Activated CD4-positive, alpha-beta memory T cell treated with anti-CD3 and anti-CD28 coated beads, Interleukin-2, amount 10 ng/mL, durations not matched to agents 7 days and 5 days (primary cell): Measurements from ENCODE around the gene UBA3. TPM values are rescaled to one million over a fixed set of nuclear protein-coding genes. Genes with fewer than 3 reads are reported as not detected.

ENCODE experiments used
- CTCF ChIA-PET: fragments of 350-600 bp; sonication (Branson Sonifier 250); formaldehyde crosslinking; loops from one replicate; lab custom pipeline; 2021; ENCODE audit warnings: antibody characterized with exemption, inconsistent platforms; lab: Charles Lee
- POLR2A ChIA-PET: fragments of 350-600 bp; sonication (Branson Sonifier 250); formaldehyde crosslinking; loops from one replicate; lab custom pipeline; 2021; ENCODE audit warnings: antibody characterized with exemption; lab: Charles Lee
- DNase-seq: peaks from one replicate; pipeline ENCODE4 v3.0.0-alpha.2; 2020
- H3K27ac Mint-ChIP-seq: one replicate; pipeline ENCODE4 v1.8.0; 2021; ENCODE audit warnings: mild to moderate bottlenecking, mixed read lengths
- H3K27me3 Mint-ChIP-seq: one replicate; pipeline ENCODE4 v1.8.0; 2021; ENCODE audit warnings: mixed read lengths
- H3K36me3 Mint-ChIP-seq: one replicate; pipeline ENCODE4 v1.8.0; 2021; ENCODE audit warnings: low read depth, mixed read lengths
- H3K4me1 Mint-ChIP-seq: one replicate; pipeline ENCODE4 v1.8.0; 2021; ENCODE audit warnings: mixed read lengths
- H3K4me3 Mint-ChIP-seq: one replicate; pipeline ENCODE4 v1.8.0; 2021; ENCODE audit warnings: mild to moderate bottlenecking, mixed read lengths
- H3K9me3 Mint-ChIP-seq: one replicate; pipeline ENCODE4 v1.8.0; 2021; ENCODE audit warnings: mixed read lengths
- total RNA-seq, 2 experiments: library from RNA; stranded (reverse); gene quantifications; one replicate each; pipeline ENCODE4 v1.2.3, GENCODE V29; 2021

The UBA3 gene
- total RNA-seq, 2 experiments from 2014 or later, result 93.1 to 96.9 TPM

DNA sequence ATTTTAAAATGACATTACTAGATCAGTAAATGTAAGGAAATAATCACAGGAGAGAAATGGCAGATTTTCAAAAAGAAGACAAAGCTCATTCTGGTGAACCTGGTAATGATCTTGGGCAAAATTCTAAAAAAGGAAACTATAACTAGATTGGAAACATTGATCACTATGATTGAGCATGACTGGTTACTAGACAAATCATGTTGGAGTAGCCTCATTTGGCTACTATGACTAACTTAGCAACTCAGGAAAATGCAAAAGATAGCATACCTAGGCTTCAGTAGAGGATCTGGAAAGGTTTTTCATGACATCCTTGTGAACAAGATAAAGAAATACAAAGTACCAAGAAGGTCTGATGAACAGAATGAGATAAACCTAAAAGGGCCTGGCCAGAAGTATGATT, 20.5 kb downstream of the UBA3 start:
- Mint-ChIP-seq H3K9me3 (peaks cover 8% of the 10 kb centered on the region), H3K27me3 (no peaks in the 10 kb centered on the region), H3K27ac (peak overlapping the region; percentile 94), H3K4me3 (no peak overlapping the region), H3K4me1 (peaks cover 64% of the 10 kb centered on the region), H3K36me3 (peaks cover 79% of the 10 kb centered on the region)
- DNase-seq, result no peak
- CTCF ChIA-PET, result interaction anchor here (0.7 to 1.5 kb wide), 2 partner anchors 25 to 32 kb away, joined by 3 read pairs; partner anchors contain the start of gene ARL6IP5
- POLR2A ChIA-PET, result interaction anchor here (1.2 to 11.3 kb wide), 6 partner anchors 8 to 1406 kb away, joined by 3 to 305 read pairs (median 8); partner anchors contain the start of genes ARL6IP5, TMF1 and UBA3

DNA sequence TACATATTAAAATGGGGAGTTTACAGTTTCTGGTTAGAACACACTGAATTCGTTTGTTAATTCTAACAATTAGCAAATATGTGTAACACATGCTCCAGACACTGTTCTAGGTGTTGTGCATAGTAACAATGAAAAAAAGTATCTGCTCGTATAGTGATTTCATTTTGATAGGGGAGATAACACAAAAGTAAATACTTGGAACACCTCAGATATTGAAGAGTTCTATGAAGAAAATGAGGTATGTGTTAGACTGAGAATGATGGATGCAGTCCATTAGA, 21.3 kb downstream of the UBA3 start:
- no peak for DNase-seq
- CTCF ChIA-PET, result interaction anchor here (1.1 to 1.5 kb wide), 3 partner anchors 26 to 36 kb away, joined by 3 read pairs; partner anchors contain the start of gene ARL6IP5
- no peaks in the 10 kb centered on the region for H3K27me3 Mint-ChIP-seq
- POLR2A ChIA-PET, result interaction anchor here (0.9 to 11.3 kb wide), 7 partner anchors 7 to 141 kb away, joined by 3 to 305 read pairs (median 4); partner anchors contain the start of genes ARL6IP5, TMF1 and UBA3
- peaks cover 56% of the 10 kb centered on the region for H3K4me1 Mint-ChIP-seq
- H3K27ac Mint-ChIP-seq, result peak overlapping the region; percentile 94
- peaks cover 79% of the 10 kb centered on the region for H3K36me3 Mint-ChIP-seq
- no peak overlapping the region for H3K4me3 Mint-ChIP-seq
- H3K9me3 Mint-ChIP-seq, result peaks cover 8% of the 10 kb centered on the region

DNA sequence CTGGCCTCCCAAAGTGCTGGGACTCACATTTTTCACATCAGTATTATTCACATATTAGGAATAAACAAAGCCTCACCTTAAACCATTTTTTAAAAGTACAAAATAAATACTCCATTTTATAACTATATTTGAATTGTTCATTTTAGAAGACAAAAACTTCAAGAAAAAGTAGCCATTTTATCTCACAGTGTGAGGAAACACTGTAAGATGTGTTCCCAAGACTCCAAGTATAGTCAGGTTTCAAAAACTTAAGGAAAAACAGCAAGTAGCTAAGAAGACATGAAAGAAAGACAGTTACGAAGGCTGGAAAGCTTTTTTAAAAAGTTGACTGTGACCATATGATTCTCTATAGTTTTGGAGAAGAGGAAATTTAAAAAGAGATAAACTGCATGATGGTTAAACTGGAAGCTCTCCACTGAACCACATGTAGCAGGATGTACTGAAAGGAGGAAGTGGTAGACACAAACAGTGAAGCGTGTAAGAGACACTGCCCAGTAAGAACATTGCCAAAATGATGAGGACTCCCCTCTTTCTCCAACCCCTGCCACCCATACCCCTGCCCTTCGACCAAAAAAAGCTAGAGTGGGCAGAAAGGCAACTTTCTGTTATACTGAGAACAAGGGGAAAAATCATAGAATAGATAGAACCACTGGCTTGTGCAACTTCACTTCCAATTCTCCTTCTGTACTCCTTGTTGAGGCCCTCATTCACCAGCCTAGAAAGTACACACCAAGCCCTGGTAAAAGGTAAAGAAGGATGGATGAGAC, 21.8 kb downstream of the UBA3 start:
- peaks cover 52% of the 10 kb centered on the region for H3K4me1 Mint-ChIP-seq
- POLR2A ChIA-PET, result interaction anchor here (0.7 to 11.3 kb wide), 6 partner anchors 10 to 142 kb away, joined by 3 to 305 read pairs (median 4); partner anchors contain the start of genes ARL6IP5 and UBA3
- peaks cover 8% of the 10 kb centered on the region for H3K9me3 Mint-ChIP-seq
- peaks cover 80% of the 10 kb centered on the region for H3K36me3 Mint-ChIP-seq
- peak overlapping the region; percentile 16 for H3K4me3 Mint-ChIP-seq
- peak overlapping the region; percentile 94 for H3K27ac Mint-ChIP-seq
- no peaks in the 10 kb centered on the region for H3K27me3 Mint-ChIP-seq
- CTCF ChIA-PET, result interaction anchor here (1.1 to 1.5 kb wide), 3 partner anchors 26 to 36 kb away, joined by 3 read pairs; partner anchors contain the start of gene ARL6IP5
- DNase-seq, result peak; percentile 31

DNA sequence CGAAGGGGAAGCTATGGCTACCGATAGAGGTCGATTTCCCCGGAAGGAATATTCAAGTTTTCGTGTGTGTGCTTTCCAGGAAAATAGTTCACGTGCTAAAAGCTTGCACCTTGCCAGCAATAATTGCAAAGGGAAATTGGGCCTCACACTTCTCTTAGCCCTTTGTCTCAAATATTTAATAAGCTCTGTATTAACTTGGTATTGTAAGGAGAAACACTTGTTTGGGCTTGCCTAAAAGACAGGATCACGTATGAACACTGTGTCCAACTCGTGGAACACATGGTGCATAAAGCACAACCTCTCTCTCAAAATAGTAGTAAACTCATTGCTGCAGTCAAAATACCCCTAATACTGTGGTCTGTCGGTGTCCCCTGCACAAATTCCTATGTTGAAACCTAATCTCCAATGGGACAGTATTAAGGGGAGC, 27.7 kb downstream of the UBA3 start:
- Mint-ChIP-seq H3K36me3 (peaks cover 69% of the 10 kb centered on the region), H3K9me3 (no peaks in the 10 kb centered on the region)

DNA sequence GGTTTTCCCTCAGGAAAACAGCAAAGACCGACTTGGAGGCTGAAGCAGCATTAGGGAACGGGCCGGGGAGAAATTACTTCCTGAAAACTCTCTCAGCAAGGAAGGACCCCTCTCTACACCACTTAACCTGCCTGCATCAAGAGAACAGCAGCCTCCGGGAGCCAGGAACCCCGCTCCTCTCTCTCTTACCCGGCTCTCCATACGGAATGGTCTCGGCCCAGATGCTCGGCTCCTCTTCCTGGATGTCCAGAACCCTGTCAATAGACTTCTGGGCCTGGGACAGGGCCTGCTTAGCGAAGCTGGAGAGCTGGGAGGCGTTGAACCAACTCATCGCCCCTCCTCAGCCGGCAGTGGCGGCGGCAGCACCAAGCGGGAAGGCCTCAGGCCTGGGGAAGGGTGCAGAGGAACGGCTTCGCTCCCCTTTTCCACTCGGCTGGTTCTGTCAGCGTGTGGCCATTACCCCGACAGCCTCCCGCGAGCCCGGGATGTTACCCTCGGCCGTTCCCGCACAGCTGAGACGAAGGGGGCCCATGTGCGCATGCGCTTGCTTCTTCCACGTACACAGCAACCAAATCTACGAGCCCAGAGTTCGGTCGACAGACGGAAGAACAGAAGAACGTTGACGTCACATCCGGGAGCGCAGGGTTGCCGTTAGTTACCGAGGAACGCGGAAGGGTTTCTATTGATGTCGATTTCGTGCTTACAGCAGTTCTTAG, 28.3 kb downstream of the UBA3 start, which contains the start of gene TMF1:
Gene TMF1 (minus strand): TSS at position 578 of the 716 bp plus-strand sequence. CDS start 247 bp downstream, at position 331.
- no peaks in the 10 kb centered on the region for H3K9me3 Mint-ChIP-seq
- ChIA-PET POLR2A (interaction anchor here (0.8 to 7.2 kb wide), 14 partner anchors 8 to 148 kb away, joined by 3 to 293 read pairs (median 8); partner anchors contain the start of genes ARL6IP5, EOGT and UBA3), CTCF (interaction anchor here (0.7 to 2.9 kb wide), 10 partner anchors 12 to 43 kb away, joined by 3 to 17 read pairs (median 6); partner anchors contain the start of gene UBA3)
- no peaks in the 10 kb centered on the region for H3K27me3 Mint-ChIP-seq
- peak within 1 kb of the TSS; percentile 100 for H3K4me3 Mint-ChIP-seq
- peak within 1 kb of the TSS; percentile 96 for H3K27ac Mint-ChIP-seq
- peak; percentile 98 for DNase-seq
- peaks cover 54% of the 10 kb centered on the region for H3K4me1 Mint-ChIP-seq
- peaks cover 67% of the 10 kb centered on the region for H3K36me3 Mint-ChIP-seq

More for the DNA sequence above, 27.7 kb downstream of the UBA3 start:
- Mint-ChIP-seq H3K4me1 (peaks cover 56% of the 10 kb centered on the region), H3K4me3 (peak overlapping the region; percentile 100), H3K27ac (peak overlapping the region; percentile 96), H3K27me3 (no peaks in the 10 kb centered on the region)
- ChIA-PET CTCF (interaction anchor here (0.7 to 2.9 kb wide), 8 partner anchors 12 to 43 kb away, joined by 3 to 17 read pairs (median 8); partner anchors contain the start of gene UBA3), POLR2A (interaction anchor here (0.8 to 7.2 kb wide), 10 partner anchors 8 to 147 kb away, joined by 3 to 293 read pairs (median 12); partner anchors contain the start of genes ARL6IP5, EOGT and UBA3)
- no peak for DNase-seq

DNA sequence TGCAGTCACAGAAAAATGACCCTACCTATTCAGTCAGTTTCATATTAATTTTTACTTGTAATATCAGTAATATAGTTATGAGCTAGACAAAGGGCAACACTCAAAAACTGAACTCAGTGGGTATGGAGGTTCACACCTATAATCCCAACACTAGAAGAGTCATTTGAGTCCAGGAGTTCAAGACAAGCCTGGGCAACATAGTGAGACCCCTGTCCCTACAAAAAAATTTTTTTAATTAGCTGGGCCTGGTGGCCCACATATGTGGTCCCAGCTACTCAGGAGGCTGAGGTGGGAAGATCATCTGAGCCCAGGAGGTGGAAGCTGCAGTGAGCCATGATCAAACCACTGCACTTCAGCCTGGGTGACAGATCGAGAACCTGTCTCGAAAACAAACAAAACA, 31.2 kb downstream of the UBA3 start:
- Mint-ChIP-seq H3K4me3 (peak overlapping the region; percentile 12), H3K27me3 (no peaks in the 10 kb centered on the region), H3K9me3 (no peaks in the 10 kb centered on the region), H3K36me3 (peaks cover 68% of the 10 kb centered on the region), H3K27ac (no peak overlapping the region), H3K4me1 (peaks cover 59% of the 10 kb centered on the region)
- POLR2A ChIA-PET, result interaction anchor here (1.3 to 7.2 kb wide), 3 partner anchors 16 to 37 kb away, joined by 4 to 293 read pairs (median 31); partner anchors contain the start of genes ARL6IP5, EOGT and UBA3
- DNase-seq, result no peak
- CTCF ChIA-PET, result interaction anchor here (1.4 kb wide), 2 partner anchors 45 to 72 kb away, joined by 3 read pairs; no protein-coding TSS in a partner anchor

DNA sequence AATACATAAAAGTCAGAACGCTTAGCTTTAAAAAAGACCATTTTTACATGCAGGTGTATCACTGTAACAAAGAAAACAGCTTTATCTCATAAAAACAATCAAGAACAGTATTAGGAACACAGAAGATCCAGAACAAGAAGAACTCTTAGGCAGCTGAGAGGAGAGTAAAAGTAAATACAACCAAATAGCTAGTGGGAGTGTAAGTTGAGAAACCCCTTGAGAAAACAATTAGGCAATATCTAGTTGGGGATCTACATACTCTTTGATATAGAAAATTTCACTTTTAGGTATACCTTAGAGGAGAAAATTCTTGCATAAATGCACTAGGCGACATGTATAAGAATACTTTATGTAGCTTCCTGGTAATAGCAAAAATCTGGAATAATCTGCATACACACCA, 35.6 kb downstream of the UBA3 start:
- Mint-ChIP-seq H3K4me3 (no peak overlapping the region), H3K4me1 (peaks cover 32% of the 10 kb centered on the region), H3K36me3 (peaks cover 62% of the 10 kb centered on the region), H3K27me3 (no peaks in the 10 kb centered on the region), H3K27ac (no peak overlapping the region), H3K9me3 (no peaks in the 10 kb centered on the region)
- DNase-seq, result no peak
- CTCF ChIA-PET, result interaction anchor here (1.1 to 1.6 kb wide), 4 partner anchors 12 to 192 kb away, joined by 3 read pairs; no protein-coding TSS in a partner anchor
- POLR2A ChIA-PET, result interaction anchor here (0.6 to 2.2 kb wide), 4 partner anchors 31 to 47 kb away, joined by 3 to 5 read pairs (median 4); partner anchors contain the start of gene EOGT

DNA sequence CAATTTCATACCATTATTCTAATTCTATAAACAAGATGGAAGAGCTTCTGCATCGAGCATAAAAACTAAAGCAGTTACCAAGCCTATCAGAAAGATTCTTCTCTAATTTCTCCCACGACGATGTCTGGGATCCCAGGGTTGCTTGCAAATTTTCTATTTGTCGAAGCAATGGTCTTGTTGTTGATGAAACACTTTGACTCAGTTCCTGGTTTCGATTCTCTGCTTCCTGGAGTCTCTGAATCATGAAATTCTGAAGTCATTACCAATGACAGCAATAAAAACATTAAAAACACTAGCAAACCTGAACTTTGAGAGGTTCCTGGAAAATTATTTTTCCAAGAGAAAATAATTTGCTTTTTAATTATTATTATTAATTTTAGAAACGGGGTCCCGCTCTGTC, 46.7 kb downstream of the UBA3 start:
- Mint-ChIP-seq H3K27me3 (no peaks in the 10 kb centered on the region), H3K9me3 (no peaks in the 10 kb centered on the region), H3K27ac (peak overlapping the region; percentile 52), H3K4me1 (peaks cover 25% of the 10 kb centered on the region), H3K36me3 (peaks cover 72% of the 10 kb centered on the region), H3K4me3 (no peak overlapping the region)
- CTCF ChIA-PET, result no interaction called here
- POLR2A ChIA-PET, result interaction anchor here (1.0 kb wide), 1 partner anchor 8 kb away, joined by 3 read pairs; no protein-coding TSS in a partner anchor
- DNase-seq, result no peak

DNA sequence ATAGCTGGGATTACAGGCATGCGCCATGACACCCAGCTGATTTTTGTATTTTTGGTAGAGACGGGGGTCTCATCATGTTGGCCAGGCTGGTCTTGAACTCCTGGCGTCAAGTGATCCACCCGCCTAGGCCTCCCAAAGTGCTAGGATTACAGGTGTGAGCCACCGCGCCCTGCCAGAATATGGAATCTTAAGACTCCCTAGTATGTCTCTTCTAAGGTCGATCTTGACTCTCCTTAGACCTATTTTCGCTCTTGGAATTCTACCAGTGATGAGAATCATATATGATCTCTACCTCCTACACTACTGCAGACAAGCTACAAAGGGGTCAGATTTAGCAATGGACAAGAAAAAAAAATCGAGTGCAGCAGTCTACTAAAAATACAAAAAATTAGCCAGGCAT, 47.4 kb downstream of the UBA3 start:
- POLR2A ChIA-PET, result interaction anchor here (0.7 to 1.0 kb wide), 2 partner anchors 8 to 69 kb away, joined by 3 read pairs; no protein-coding TSS in a partner anchor
- peaks cover 24% of the 10 kb centered on the region for H3K4me1 Mint-ChIP-seq
- H3K27me3 Mint-ChIP-seq, result no peaks in the 10 kb centered on the region
- CTCF ChIA-PET, result no interaction called here
- H3K27ac Mint-ChIP-seq, result peak overlapping the region; percentile 65
- H3K36me3 Mint-ChIP-seq, result peaks cover 71% of the 10 kb centered on the region
- no peak for DNase-seq
- no peaks in the 10 kb centered on the region for H3K9me3 Mint-ChIP-seq
- no peak overlapping the region for H3K4me3 Mint-ChIP-seq

DNA sequence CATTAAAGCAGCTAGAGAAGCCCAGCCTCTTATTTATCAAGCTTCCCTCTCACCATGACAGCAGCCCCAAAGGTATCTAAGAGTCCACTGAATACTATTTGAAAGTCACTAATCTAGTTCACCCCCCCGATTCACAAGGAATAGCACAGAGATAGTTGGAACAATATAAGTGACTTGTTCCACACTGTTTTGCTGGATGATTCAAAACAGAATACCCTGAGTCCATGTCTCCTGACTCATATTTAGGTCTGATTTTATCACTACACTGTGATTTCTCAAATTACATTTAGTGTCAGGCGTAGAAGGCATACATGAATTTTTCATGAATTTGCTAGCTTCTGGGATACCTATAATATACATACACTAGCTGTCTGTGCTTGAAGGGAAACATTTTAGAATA, 48.0 kb downstream of the UBA3 start:
- Mint-ChIP-seq H3K4me1 (peaks cover 24% of the 10 kb centered on the region), H3K4me3 (no peak overlapping the region), H3K9me3 (no peaks in the 10 kb centered on the region), H3K36me3 (peaks cover 75% of the 10 kb centered on the region), H3K27ac (no peak overlapping the region), H3K27me3 (no peaks in the 10 kb centered on the region)
- ChIA-PET CTCF (interaction anchor here (0.7 to 1.6 kb wide), 3 partner anchors 11 to 19 kb away, joined by 3 to 7 read pairs (median 5); partner anchors contain the start of gene EOGT), POLR2A (interaction anchor here (0.7 to 1.0 kb wide), 2 partner anchors 8 to 69 kb away, joined by 3 read pairs; no protein-coding TSS in a partner anchor)
- DNase-seq, result no peak

DNA sequence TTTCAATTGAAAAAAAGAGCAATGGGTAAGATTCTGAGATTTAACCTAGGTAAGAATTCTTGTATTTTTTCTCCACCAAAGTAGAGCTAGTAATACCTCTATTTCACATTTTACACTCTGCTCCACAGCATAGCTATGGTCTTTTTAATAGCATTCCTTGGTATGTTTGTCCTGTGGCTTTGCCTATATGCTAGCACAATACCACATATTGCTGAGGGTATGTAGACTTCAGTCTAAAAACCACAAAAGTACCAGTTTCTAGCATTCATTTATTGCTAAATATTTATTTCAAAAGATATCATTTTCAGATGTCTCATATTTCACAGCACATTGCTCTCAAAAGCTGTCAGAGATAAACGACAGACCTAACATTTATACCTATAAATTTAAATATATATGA, 48.5 kb downstream of the UBA3 start:
- POLR2A ChIA-PET, result interaction anchor here (1.0 kb wide), 1 partner anchor 8 kb away, joined by 3 read pairs; no protein-coding TSS in a partner anchor
- Mint-ChIP-seq H3K36me3 (peaks cover 72% of the 10 kb centered on the region), H3K9me3 (no peaks in the 10 kb centered on the region), H3K4me3 (no peak overlapping the region), H3K27me3 (no peaks in the 10 kb centered on the region), H3K4me1 (peaks cover 24% of the 10 kb centered on the region), H3K27ac (no peak overlapping the region)
- DNase-seq, result no peak
- CTCF ChIA-PET, result interaction anchor here (0.7 to 1.6 kb wide), 3 partner anchors 10 to 18 kb away, joined by 3 to 7 read pairs (median 5); partner anchors contain the start of gene EOGT

DNA sequence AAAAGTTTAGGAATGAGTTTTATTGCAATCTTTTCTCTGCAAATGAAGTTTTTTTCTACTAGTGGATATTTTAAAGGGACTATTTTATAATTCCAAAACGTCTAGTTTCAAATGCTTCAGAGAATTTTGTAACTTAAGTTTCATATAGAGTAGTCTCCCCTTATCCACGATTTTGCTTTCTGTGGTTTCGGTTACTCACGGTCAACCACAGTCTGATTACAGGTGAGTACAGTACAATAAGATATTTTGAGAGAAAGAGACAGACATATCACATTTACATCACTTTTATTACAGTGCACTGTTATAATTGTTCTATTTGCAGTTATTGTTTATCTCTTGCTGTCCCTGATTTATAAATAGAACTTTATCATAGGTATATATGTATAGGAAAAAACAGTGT, 59.3 kb downstream of the UBA3 start:
- Mint-ChIP-seq H3K36me3 (peaks cover 29% of the 10 kb centered on the region), H3K27me3 (no peaks in the 10 kb centered on the region), H3K4me3 (no peak overlapping the region), H3K27ac (no peak overlapping the region), H3K9me3 (no peaks in the 10 kb centered on the region), H3K4me1 (peaks cover 11% of the 10 kb centered on the region)
- DNase-seq, result no peak
- ChIA-PET CTCF (interaction anchor here (1.0 to 1.6 kb wide), 4 partner anchors 9 to 1366 kb away, joined by 3 to 5 read pairs (median 4); no protein-coding TSS in a partner anchor), POLR2A (no interaction called here)
